HG03354 (cell line): ENCODE measurements around the gene HOXA13.
A peak's percentile ranks its signal among the peaks of the same experiment; 100 is the strongest.

Experiments used
- ATAC-seq: cut with Tn5 transposase; IDR thresholded peaks from one replicate; pipeline ENCODE4 v1.9.1; 2021; ENCODE audit warnings: mild to moderate bottlenecking; ENCODE audit not compliant: unreplicated experiment, poor library complexity, severe bottlenecking

HOXA13 gene

GRCh38 chr7:27196287-27196767 lies 3.6 kb downstream of the HOXA13 start:
- peak; percentile 45 for ATAC-seq

GRCh38 chr7:27194686-27195379 lies 5.1 kb downstream of the HOXA13 start:
- ATAC-seq, result no peak

GRCh38 chr7:27194002-27194352 lies 5.9 kb downstream of the HOXA13 start:
- ATAC-seq, result no peak

- no peak for ATAC-seq
These were observed 6.4 kb downstream of the HOXA13 start for GRCh38 chr7:27193335-27194001.

- no peak for ATAC-seq
These were observed 7.2 kb downstream of the HOXA13 start for GRCh38 chr7:27192546-27193334.

- ATAC-seq, result no peak
These were observed 7.9 kb downstream of the HOXA13 start for GRCh38 chr7:27191833-27192545.

- no peak for ATAC-seq
These were observed 8.6 kb downstream of the HOXA13 start for GRCh38 chr7:27191161-27191731.

GRCh38 chr7:27189997-27190748 lies 9.7 kb downstream of the HOXA13 start:
- no peak for ATAC-seq

- ATAC-seq, result no peak
These were observed 10.4 kb downstream of the HOXA13 start for GRCh38 chr7:27189295-27189996.

- no peak for ATAC-seq
These were observed 11.3 kb downstream of the HOXA13 start for GRCh38 chr7:27188386-27189294.

- no peak for ATAC-seq
These were observed 12.2 kb downstream of the HOXA13 start for GRCh38 chr7:27187475-27188385.

GRCh38 chr7:27186668-27187474 lies 13.0 kb downstream of the HOXA13 start:
- no peak for ATAC-seq

- no peak for ATAC-seq
These were observed 13.8 kb downstream of the HOXA13 start for GRCh38 chr7:27185854-27186667.

GRCh38 chr7:27185013-27185853 lies 14.7 kb downstream of the HOXA13 start, which contains the start of gene HOXA11:
Gene HOXA11 (minus strand): TSS chr7:27185232. CDS start chr7:27185144, 88 bp downstream.
- no peak for ATAC-seq
